DMS53 treated with DMSO at 0.1 percent for 48 hours (cell line): ENCODE results near the gene PTPN3.

Experiments used
- DNase-seq: peaks from one replicate; lab custom pipeline; 2025; ENCODE audit not compliant: unreplicated experiment; lab: John Stamatoyannopoulos, UW

PTPN3 gene

GRCh38 chr9:109507421-109507838, 9.3 kb upstream of the PTPN3 start:
- DNase-seq: peak; percentile 40

GRCh38 chr9:109506097-109506712, 8.1 kb upstream of the PTPN3 start:
- peak; percentile 94 for DNase-seq

- DNase-seq: no peak
Observed at GRCh38 chr9:109504689-109505088, 6.6 kb upstream of the PTPN3 start.

- DNase-seq: no peak
Observed at GRCh38 chr9:109500421-109500974, 2.4 kb upstream of the PTPN3 start.

DNA sequence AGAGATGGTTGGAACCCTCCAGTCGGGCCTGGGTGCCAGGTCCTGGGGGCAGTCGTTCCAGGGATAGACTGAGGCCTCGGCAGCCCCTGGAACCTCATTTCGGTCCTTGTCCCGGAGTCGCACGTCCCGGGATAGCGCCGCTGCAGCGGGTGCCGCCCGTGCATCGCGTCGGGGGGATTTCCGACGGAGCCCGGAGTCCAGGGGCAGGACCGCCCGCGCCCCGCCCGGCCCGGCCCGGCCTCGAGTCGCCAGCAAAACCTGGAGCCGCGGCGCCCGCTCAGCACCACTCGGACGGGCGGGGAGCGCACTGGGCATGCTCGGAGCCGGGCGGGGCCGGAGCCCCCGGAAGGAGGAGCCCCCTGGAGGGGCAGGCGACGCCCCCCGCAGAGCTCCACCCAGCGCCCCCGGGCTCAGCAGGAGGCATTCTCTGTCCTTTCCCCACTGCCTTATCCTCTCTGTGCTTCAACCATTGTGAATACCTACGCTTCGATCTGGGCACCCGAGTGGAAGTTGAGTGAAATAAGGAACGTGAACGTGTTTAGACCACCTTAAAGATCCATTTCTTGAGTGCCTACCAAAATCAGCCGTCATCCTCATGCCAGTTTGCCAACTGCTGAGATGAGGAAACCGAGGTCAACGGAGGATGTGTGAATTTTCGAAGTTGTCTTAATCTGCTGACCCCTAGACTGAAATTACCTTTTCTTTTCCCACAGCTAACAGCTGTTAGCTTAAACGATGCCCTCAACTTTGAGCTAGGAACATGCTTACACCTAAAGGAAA, 1.7 kb upstream of the PTPN3 start:
- DNase-seq: peak; percentile 10

- DNase-seq: no peak
Observed at GRCh38 chr9:109499093-109499630, 1.1 kb upstream of the PTPN3 start.

DNA sequence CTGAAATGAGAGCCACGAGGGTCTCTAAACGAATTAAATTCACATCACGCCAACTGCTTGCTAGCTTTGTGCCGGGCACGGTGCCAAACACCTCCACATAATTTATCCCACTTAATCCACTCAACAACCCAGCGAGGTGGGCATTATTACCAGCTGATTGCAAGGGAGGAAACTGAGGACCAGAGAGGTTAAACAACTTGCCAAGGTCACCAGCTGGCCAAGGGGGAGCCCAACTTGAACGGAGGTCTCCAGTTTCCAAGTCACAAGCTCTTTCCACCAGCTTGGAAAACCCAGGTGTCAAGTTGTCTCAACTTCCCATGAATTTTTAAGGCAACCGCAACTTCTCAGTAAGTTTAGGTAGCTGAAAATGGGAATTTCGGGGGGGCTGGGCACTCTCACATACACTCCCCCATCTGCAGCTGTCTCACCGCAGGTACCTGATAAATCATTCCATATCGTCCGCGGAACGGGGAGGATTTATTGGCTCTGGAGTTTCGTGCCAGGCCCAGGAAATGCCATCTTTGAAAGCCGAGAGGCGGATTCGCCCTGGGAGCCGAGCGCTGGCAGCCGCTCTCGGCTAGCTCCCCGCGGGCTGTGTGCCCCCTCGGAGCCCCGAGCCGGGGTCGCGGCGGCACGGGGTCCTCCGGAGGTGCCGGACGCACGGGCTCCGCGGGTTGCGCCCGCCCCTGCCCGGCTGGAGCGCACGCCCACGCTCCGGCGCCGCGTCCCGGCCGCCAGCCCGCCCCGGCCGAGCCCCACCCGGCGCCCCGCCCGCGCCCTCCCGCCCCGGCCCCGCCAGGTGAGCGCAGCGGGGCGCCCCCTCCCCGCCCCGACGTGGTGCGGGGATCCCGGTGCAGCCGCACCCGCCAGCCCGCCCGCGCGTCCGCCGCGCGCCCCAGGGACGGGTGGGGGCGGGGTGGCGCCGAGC, 617 bp downstream of the PTPN3 start:
- no peak for DNase-seq

- DNase-seq: no peak
Observed at GRCh38 chr9:109496841-109497225, 1.3 kb downstream of the PTPN3 start.

GRCh38 chr9:109496218-109496617, 1.9 kb downstream of the PTPN3 start:
- DNase-seq: no peak

GRCh38 chr9:109493648-109494047, 4.5 kb downstream of the PTPN3 start:
- DNase-seq: no peak

GRCh38 chr9:109491590-109491989, 6.5 kb downstream of the PTPN3 start:
- no peak for DNase-seq

GRCh38 chr9:109488791-109489492, 9.2 kb downstream of the PTPN3 start:
- no peak for DNase-seq

- no peak for DNase-seq
Observed at GRCh38 chr9:109488351-109488750, 9.8 kb downstream of the PTPN3 start.

GRCh38 chr9:109487247-109487646, 10.9 kb downstream of the PTPN3 start:
- no peak for DNase-seq

DNA sequence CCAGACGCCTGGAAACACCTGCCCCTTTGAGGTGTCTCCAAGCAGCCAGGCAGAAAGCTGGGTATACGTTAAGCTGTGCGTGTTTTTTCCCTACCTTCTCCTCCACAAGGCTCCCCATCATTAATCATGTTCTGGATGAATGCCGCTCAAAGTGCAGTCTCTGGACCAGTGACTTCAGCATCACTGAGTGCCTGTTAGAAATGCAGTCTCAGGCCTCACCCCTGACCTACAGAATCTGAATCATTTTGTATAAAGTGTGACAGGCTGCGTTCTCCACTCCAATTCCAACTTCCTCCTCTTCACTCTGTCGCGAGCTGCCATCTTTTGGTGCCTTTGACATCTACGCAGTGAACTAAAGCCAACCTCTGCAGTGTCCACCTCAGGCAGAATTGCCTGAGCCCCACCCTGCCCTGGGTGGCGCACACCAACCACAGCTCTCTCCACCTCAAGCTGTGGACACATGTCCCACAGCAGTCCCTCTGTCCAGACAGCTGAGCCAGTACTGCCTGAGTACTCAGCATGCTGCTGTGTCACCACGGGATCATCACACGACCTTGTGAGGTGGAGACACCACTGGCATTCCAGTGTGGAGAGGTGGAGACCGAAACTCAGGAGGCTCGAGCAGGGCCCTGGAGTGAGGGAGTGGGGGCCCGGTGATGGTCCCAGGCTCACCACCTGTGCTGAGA, 14.2 kb downstream of the PTPN3 start:
- no peak for DNase-seq

GRCh38 chr9:109482391-109482916, 15.7 kb downstream of the PTPN3 start:
- no peak for DNase-seq

DNA sequence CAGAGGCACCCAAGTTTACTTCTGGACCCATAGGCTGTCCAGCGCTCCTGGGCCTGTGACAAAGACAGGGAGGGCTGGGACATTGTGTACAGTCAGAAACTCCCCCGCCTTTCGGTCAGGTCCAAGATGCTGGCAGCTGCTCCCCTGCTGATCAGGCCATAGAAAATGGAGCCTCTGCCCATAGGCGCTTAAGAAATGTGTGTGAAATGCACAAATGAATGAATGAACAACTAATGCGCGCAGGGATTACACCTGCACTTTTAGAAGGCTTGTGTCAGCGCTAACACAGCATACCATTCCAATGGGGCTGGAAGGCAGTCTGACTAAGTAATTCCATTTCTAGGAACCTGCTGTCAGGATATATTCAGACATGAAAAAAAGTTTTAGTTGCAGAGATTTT, 16.3 kb downstream of the PTPN3 start:
- no peak for DNase-seq

DNA sequence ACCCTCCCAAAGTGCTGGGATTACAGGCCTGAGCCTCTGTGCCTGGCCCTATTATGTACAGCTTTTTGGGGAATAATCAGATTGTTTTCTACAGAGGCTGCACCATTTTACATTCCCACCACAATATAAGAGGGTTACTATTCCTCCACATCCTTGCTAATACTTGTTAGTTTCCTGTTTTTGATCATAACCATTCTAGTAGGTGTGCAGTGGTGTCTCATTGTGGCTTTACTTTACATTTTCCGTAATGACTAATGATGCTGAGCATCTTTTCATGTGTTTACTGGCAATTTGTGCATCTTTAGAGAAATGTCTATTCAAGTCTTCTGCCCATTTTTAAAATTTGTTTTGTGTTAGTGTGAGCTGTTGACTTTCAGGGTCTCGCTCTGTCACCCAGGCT, 18.3 kb downstream of the PTPN3 start:
- no peak for DNase-seq

DNA sequence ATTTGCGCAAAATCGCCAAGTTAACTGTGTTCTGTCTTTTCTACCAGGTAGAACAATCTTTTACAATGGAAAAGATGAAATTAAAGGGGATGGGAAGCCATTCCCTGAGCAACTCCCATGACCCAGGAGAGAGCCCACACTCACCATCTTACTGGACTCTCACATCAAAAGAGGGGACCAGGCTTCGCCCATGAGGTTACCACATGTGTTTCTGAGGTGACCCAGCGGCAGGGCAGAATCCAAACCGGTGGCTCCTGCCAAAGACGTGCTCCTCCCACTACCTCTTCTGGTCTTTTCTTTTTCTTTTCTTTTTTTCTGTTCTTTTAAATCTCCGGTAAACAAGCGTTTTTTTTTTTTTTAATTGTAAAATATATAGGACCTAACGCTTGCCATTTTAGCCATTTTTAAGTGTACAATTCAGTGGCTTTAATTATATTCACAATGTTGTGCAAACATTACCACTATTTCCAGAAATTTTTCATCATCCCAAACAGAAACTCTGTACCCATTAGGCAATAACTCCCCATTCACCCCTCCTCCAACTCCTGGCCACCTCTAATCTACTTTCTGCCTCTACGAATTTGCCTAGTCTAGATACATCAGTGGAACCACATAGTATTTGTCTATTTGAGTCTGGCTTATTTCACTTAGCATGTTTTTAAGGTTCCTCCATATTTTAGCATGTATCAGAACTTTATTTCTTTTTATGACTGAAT, 19.3 kb downstream of the PTPN3 start:
- no peak for DNase-seq
